Activated gamma-delta T cell (primary cell): ENCODE data around the gene MAP3K21.

Source experiments
- DNase-seq: peaks from one replicate; lab custom pipeline; 2025; lab: John Stamatoyannopoulos, UW

Gene MAP3K21

GRCh38 chr1:233389169-233389568 lies 61.6 kb downstream of the MAP3K21 start:
- DNase-seq = no peak

- DNase-seq = no peak
Observed at GRCh38 chr1:233389893-233390292, 62.4 kb downstream of the MAP3K21 start.

DNA sequence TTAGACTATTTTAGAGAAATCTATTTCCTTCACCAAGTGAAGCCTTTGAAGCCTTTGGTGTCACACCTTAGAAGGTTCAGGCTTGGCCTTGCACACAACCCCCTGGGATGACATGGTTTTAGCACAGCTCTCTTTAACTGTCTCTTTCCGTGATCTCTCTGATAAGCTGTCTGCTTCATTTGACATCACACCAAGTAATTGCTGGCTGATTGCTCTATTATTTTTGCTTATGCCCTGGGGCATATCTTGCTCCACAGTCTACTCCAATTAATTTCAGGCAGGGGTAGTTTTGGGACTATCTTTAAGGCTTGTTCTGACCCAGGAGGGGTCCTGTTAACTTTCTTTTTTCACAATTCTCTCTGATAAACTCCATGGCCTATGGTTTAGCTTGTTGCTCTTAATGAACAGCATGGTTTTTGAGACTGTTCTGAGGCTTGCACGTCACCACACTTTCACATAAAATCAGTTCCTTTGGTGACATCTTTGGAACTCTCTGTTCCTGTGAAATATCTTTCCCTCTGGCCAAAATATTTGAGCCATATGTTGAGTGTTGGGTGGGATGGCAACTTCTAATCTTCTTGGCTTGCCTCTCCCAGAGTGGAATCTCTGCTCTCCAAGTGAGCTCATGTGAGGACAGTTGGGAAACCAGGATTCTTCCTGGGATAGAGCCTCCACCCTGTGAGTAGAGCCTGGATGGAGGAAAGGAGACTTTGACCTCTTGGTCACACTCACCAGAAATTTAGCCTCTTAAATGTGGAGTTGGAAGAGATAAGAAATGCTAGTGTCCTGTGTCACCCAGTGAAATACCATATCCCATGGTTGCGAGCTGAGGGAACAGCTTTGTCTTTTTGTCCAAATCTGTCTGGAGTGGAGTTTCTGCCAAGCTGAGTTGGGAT lies 63.6 kb downstream of the MAP3K21 start:
- DNase-seq = no peak

DNA sequence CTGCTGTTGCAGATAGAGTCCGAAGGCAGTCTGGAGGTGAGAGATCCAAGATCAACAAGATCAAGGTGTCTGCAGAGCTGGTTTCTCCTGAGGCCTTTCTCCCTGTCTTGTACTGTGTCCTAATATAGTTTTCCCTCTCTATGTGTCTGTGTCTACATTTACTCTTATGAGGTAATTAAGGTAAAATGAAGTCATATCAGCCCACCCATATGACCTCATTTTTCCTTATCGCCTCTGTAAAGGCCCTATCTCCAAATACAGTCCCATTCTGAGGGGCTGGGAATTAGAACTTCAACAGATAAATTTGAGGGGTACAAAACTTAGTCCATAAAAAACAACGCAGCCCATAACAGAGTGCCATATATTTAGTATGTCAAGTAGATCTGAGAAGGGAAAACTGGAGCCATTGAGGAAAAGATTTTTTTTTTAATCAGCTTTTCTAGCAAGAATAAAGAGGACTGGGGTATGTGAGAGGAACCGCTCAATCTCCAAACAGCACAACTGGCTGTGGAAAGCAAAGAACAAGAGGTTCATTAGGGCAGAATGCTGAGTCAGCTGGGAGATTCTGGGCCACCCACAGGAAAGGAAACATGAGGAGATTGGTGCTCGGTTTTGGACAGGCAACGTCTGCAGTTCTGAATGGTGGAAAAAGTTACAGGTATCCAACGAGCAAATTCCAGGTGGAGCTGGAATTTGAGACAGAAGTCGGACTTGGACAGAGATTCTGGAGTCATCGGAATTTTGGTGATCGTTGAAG lies 65.7 kb downstream of the MAP3K21 start:
- no peak for DNase-seq

GRCh38 chr1:233393926-233394680 lies 66.6 kb downstream of the MAP3K21 start:
- no peak for DNase-seq

- DNase-seq = no peak
Observed at GRCh38 chr1:233394860-233395717, 67.6 kb downstream of the MAP3K21 start.

DNA sequence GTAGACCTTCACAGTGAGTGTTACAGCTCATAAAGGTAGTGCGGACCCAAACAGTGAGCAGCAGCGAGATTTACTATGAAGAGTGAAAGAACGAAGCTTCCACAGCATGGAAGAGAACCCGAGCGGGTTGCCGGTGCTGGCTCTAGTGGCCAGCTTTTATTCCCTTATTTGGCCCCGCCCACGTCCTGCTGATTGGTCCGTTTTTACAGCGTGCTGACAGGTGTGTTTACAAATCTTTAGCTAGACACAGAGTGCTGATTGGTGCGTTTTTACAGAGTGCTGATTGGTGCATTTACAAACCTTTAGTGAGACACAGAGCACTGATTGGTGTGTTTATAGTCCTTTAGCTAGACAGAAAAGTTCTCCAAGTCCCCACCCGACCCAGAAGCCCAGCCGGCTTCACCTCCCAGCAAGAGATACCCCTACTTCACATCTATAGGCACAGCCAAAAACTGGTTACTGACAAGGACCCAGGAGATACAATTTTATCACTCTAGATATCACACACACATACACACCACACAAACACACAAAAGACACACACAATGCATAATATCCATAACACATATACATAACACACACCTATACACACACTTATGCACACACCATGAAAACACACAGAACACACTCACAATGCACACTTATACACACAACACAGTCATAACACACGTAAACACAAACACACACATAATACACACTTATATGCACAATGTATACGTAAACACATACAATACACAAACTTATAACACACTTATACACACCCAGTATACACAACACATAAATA lies 68.5 kb downstream of the MAP3K21 start:
- DNase-seq = no peak

- DNase-seq = no peak
Observed at GRCh38 chr1:233406339-233406960, 78.9 kb downstream of the MAP3K21 start.

- no peak for DNase-seq
Observed at GRCh38 chr1:233406994-233407631, 79.6 kb downstream of the MAP3K21 start.

- no peak for DNase-seq
Observed at GRCh38 chr1:233409540-233409939, 82.0 kb downstream of the MAP3K21 start.

DNA sequence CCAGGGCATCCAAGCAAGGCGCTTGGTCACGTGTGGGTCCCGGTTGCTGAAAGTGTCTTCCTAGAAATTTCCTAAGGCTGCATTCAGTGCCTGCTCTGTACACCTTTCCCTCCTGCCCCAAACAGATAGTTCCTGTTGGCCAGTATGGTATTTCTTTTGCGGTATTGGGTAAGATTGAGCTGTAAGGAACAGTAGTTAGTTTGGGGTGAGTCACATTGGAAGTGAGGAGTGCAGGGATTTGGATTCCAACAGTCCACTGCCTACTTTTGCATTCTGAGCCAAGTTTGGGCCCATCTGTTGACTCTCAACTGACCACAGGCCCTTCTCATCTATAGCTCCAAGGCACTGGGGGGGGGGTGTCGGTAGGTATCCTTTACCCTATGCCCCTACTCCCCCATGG lies 83.4 kb downstream of the MAP3K21 start:
- no peak for DNase-seq

- no peak for DNase-seq
Observed at GRCh38 chr1:233412812-233413211, 85.3 kb downstream of the MAP3K21 start.

DNA sequence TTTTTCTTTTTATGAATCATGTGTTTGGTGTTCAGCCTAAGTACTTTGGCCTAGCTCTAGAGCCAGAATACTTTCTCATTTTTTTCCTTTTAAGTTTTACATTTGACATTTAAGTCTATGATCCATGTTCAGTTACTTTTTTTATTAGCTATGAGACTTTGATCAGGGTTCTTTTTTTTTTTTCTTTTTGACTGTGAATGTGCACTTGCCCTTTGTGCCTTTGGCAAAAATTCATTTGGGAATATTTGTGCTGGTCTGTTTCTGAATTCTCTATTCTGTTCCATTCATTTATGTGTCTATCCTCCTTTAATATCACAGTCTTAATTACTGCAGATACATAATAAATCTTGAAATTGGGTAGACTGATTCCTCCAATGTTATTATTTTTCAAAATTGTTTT lies 93.8 kb downstream of the MAP3K21 start:
- DNase-seq = no peak

DNA sequence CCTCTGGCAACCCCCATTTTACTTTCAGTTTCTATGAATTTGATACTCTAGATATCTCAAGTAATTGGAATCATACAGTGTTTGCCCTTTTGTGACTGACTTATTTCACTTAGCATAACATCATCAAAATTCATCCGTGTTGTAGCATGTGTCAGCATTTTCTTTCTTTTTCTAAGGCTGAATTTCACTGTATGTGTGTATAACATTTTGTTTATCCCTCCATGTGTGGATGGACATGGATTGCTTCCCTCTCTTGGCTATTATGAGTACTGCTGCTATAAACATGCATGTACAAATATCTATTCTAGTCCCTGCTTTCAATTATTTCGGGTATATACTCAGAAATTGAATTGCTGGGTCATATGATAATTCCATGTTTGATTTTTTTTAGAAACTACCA lies 97.3 kb downstream of the MAP3K21 start:
- DNase-seq = no peak

- no peak for DNase-seq
Observed at GRCh38 chr1:233427907-233428306, 100.4 kb downstream of the MAP3K21 start.

- no peak for DNase-seq
Observed at GRCh38 chr1:233431753-233432403, 104.4 kb downstream of the MAP3K21 start.

DNA sequence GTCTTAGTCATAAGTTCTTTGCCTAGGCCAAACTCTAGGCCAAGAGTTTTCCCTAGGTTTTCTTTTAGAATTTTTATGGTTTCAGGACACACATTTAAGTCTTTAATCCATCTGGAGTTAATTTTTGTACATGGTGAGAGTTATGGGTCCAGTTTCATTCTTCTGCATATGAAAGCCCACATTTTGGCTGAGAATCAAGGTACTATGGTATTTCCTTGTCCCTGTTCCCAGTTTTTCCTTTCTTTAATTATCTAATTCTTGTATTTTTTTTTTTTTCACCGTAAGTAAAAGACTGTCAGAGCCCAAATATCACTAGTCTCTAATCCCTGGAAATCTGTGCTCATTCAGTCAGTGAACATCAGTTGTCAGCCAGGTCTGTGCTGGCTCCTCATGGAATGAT lies 105.4 kb downstream of the MAP3K21 start:
- DNase-seq = no peak

- DNase-seq = no peak
Observed at GRCh38 chr1:233433436-233434210, 106.1 kb downstream of the MAP3K21 start.
